DND-41 (cell line): Measurements from ENCODE around the gene CCDC183.

Experiments used
- CTCF ChIP-seq: IDR thresholded peaks from 2 replicates; pipeline ENCODE4 v1.5.1; 2012; ENCODE audit warnings: borderline replicate concordance, low read length, moderate library complexity, mild to moderate bottlenecking; ENCODE audit not compliant: poor library complexity, severe bottlenecking; ENCODE audit errors: extremely low read depth
- EZH2 ChIP-seq: IDR thresholded peaks from 3 replicates; pipeline ENCODE4 v1.6.1; 2012; ENCODE audit warnings: borderline replicate concordance, low read depth, mild to moderate bottlenecking, moderate library complexity, low read length, inconsistent platforms; ENCODE audit not compliant: severe bottlenecking

DNA sequence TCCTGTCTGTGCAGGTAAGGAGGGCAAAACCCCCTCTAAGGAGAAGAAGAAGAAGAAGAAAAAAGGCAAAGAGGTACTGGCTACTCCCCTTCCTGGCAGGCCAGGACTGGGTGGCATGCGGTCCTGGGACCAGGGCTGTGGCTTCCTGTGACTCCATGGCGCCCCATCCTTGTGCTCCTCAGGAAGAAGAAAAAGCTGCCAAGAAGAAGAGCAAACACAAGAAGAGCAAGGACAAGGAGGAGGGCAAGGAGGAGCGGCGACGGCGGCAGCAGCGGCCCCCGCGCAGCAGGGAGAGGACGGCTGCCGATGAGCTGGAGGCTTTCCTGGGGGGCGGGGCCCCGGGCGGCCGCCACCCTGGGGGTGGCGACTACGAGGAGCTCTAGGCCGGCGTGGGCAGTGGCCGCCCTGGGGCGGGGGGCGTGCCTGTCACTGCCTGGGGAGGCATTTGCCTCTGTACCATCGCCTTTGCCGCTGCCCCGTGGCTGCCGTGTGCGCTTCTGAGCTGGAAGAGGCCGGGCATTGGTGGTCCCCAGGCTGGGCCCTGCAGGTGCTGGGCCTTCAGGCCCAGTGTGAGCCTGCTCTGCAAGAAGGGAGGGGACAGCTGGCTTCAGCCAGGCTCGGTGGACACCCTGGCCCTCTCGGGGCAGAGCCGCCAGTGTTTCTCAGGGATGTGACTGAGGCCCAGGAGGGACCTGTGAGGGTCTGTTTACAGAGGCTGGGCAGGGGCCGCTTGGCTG lies 44.2 kb downstream of the CCDC183 start:
- TF ChIP-seq CTCF (no peak), EZH2 (no peak)
